ENCODE results near the gene LRRFIP1.

Gene LRRFIP1

GRCh38 chr2:237798236-237799059 lies 171.1 kb downstream of the LRRFIP1 start, which contains the start of gene RBM44:
Gene RBM44, plus strand, starts transcription at chr2:237798779. Its CDS starts 14,831 bp downstream, at chr2:237813610.
- no peaks in the 10 kb centered on the region for H3K4me1 ChIP-seq (ENCODE audit: low read length)
- no peaks in the 10 kb centered on the region for H3K79me2 ChIP-seq (ENCODE audit: low read length)
- no peaks in the 10 kb centered on the region for H3K36me3 ChIP-seq (replicated peaks; ENCODE audit: low read depth, low read length)
- H3K27ac ChIP-seq (ENCODE audit: low read length) = no peak within 1 kb of the TSS
- no peak within 1 kb of the TSS for H3K4me3 ChIP-seq (ENCODE audit: low read length)
- H2AFZ ChIP-seq (ENCODE audit: low read depth, low read length) = no peak within 1 kb of the TSS
- no peaks in the 10 kb centered on the region for H3K27me3 ChIP-seq (ENCODE audit: low read depth, low read length)
- no peaks in the 10 kb centered on the region for H3K9me3 ChIP-seq (ENCODE audit: insufficient read depth, low read length)
- no peak for TF ChIP-seq CTCF (IDR thresholded peaks at IDR 0.05; ENCODE audit: low read depth, low read length)
- TF ChIP-seq EZH2phosphoT487 (IDR thresholded peaks at IDR 0.05; ENCODE audit: low read depth) = no peak
- no peak within 1 kb of the TSS for H3K4me2 ChIP-seq (ENCODE audit: low read length)
- no peaks in the 10 kb centered on the region for H4K20me1 ChIP-seq (ENCODE audit: insufficient read depth, low read length)
- H3K9ac ChIP-seq (ENCODE audit: low read length) = no peak within 1 kb of the TSS

- H3K4me2 ChIP-seq (ENCODE audit: low read length) = no peak overlapping the region
- no peaks in the 10 kb centered on the region for H3K4me1 ChIP-seq (ENCODE audit: low read length)
- no peak overlapping the region for H3K4me3 ChIP-seq (ENCODE audit: low read length)
- H3K9me3 ChIP-seq (ENCODE audit: insufficient read depth, low read length) = no peaks in the 10 kb centered on the region
- H3K36me3 ChIP-seq (replicated peaks; ENCODE audit: low read depth, low read length) = no peaks in the 10 kb centered on the region
- no peak overlapping the region for H3K27ac ChIP-seq (ENCODE audit: low read length)
- no peaks in the 10 kb centered on the region for H3K79me2 ChIP-seq (ENCODE audit: low read length)
- H3K27me3 ChIP-seq (ENCODE audit: low read depth, low read length) = no peaks in the 10 kb centered on the region
- TF ChIP-seq CTCF (IDR thresholded peaks at IDR 0.05; ENCODE audit: low read depth, low read length) (no peak), EZH2phosphoT487 (IDR thresholded peaks at IDR 0.05; ENCODE audit: low read depth) (no peak)
- H4K20me1 ChIP-seq (ENCODE audit: insufficient read depth, low read length) = no peaks in the 10 kb centered on the region
- no peak overlapping the region for H2AFZ ChIP-seq (ENCODE audit: low read depth, low read length)
- no peak overlapping the region for H3K9ac ChIP-seq (ENCODE audit: low read length)
These were observed 171.7 kb downstream of the LRRFIP1 start for GRCh38 chr2:237799060-237799428.

- TF ChIP-seq CTCF (IDR thresholded peaks at IDR 0.05; ENCODE audit: low read depth, low read length) = no peak
- no peak for TF ChIP-seq EZH2phosphoT487 (IDR thresholded peaks at IDR 0.05; ENCODE audit: low read depth)
- no peak overlapping the region for H3K9ac ChIP-seq (ENCODE audit: low read length)
These were observed 174.1 kb downstream of the LRRFIP1 start for GRCh38 chr2:237801466-237801865.

GRCh38 chr2:237806334-237806733 lies 178.9 kb downstream of the LRRFIP1 start:
- Histone ChIP-seq H3K27ac (ENCODE audit: low read length) (no peak overlapping the region), H3K4me3 (ENCODE audit: low read length) (no peak overlapping the region), H3K9ac (ENCODE audit: low read length) (no peak overlapping the region), H3K36me3 (replicated peaks; ENCODE audit: low read depth, low read length) (no peaks in the 10 kb centered on the region), H2AFZ (ENCODE audit: low read depth, low read length) (no peak overlapping the region), H3K79me2 (ENCODE audit: low read length) (no peaks in the 10 kb centered on the region), H4K20me1 (ENCODE audit: insufficient read depth, low read length) (no peaks in the 10 kb centered on the region), H3K27me3 (ENCODE audit: low read depth, low read length) (0 out of 2 replicates have a peak, but pooled peaks cover 4% of the 10 kb centered on the region), H3K4me1 (ENCODE audit: low read length) (no peaks in the 10 kb centered on the region), H3K4me2 (ENCODE audit: low read length) (no peak overlapping the region), H3K9me3 (ENCODE audit: insufficient read depth, low read length) (no peaks in the 10 kb centered on the region)
- TF ChIP-seq CTCF (IDR thresholded peaks at IDR 0.05; ENCODE audit: low read depth, low read length) (no peak), EZH2phosphoT487 (IDR thresholded peaks at IDR 0.05; ENCODE audit: low read depth) (no peak)

More at GRCh38 chr2:237801466-237801865, 174.1 kb downstream of the LRRFIP1 start:
- Histone ChIP-seq H3K79me2 (ENCODE audit: low read length) (no peaks in the 10 kb centered on the region), H2AFZ (ENCODE audit: low read depth, low read length) (no peak overlapping the region), H3K36me3 (replicated peaks; ENCODE audit: low read depth, low read length) (no peaks in the 10 kb centered on the region), H3K27me3 (ENCODE audit: low read depth, low read length) (no peaks in the 10 kb centered on the region), H3K27ac (ENCODE audit: low read length) (no peak overlapping the region), H3K4me3 (ENCODE audit: low read length) (no peak overlapping the region), H4K20me1 (ENCODE audit: insufficient read depth, low read length) (no peaks in the 10 kb centered on the region), H3K9me3 (ENCODE audit: insufficient read depth, low read length) (no peaks in the 10 kb centered on the region), H3K4me2 (ENCODE audit: low read length) (no peak overlapping the region), H3K4me1 (ENCODE audit: low read length) (no peaks in the 10 kb centered on the region)
